ENCODE measurements around the gene CTNNBL1.

CTNNBL1 gene

DNA sequence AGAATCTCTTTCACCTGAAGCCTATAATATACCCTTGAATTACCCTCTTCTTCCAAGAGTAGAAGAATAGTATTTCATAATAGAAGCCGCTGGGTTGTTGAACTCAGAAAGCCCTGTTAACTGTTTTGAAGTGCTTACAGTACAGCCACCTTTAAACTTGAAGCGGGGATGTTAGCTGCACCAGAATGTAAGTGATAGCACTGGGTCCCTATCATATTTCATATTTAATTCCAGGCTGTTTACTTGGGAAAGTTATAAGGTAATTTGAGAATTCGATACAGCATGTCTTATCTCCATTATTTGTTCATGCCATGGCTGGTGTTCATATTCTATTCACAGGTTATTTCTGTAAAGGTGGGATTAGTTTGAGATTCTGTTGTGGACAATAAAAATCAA, 145.6 kb downstream of the CTNNBL1 start:
- H3K4me3 ChIP-seq, result no peak overlapping the region
- TF ChIP-seq POLR2AphosphoS5 (IDR thresholded peaks at IDR 0.05; ENCODE audit: borderline replicate concordance, low read depth, low read length) (no peak), EZH2 (IDR thresholded peaks at IDR 0.05) (no peak), FOXP2 (optimal IDR thresholded peaks at IDR 0.05; ENCODE audit: control extremely low read depth, extremely low read length, insufficient read depth) (no peak)
- peaks cover 10% of the 10 kb centered on the region; the same call in 1 of the 2 replicates for H3K36me3 ChIP-seq (ENCODE audit: insufficient read depth, low read length)
- DNase-seq (ENCODE audit: low read depth, low spot score), result no peak
- H3K27ac ChIP-seq, result no peak overlapping the region
- H3K9me3 ChIP-seq (ENCODE audit: low read depth, low read length), result no peaks in the 10 kb centered on the region
- H3K9ac ChIP-seq (ENCODE audit: insufficient read length), result no peak overlapping the region

DNA sequence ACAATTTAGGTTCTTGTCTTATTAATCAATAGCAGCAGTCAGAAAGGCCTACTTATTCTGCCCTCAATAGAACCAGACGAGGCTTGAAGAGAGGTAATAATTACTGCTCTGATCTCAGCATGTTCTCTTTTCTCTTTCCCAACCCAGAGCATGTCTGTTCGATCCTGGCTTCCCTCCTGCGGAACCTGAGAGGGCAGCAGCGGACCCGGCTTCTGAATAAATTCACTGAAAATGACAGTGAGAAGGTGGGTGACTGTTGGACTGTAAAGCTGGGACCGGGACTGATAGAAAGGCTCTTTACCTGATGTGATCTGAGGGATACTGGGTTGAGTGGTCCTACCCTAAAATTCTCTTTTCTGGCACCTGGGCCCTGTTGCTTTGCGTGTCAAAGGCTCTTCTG, 146.1 kb downstream of the CTNNBL1 start:
- no peak overlapping the region for H3K27ac ChIP-seq
- no peak overlapping the region for H3K4me3 ChIP-seq
- H3K9ac ChIP-seq (ENCODE audit: insufficient read length), result no peak overlapping the region
- no peaks in the 10 kb centered on the region for H3K9me3 ChIP-seq (ENCODE audit: low read depth, low read length)
- H3K36me3 ChIP-seq (ENCODE audit: insufficient read depth, low read length), result peaks cover 10% of the 10 kb centered on the region; the same call in 1 of the 2 replicates
- no peak for TF ChIP-seq FOXP2 (optimal IDR thresholded peaks at IDR 0.05; ENCODE audit: control extremely low read depth, extremely low read length, insufficient read depth)
- no peak for TF ChIP-seq EZH2 (IDR thresholded peaks at IDR 0.05)
- TF ChIP-seq POLR2AphosphoS5 (IDR thresholded peaks at IDR 0.05; ENCODE audit: borderline replicate concordance, low read depth, low read length), result no peak
- no peak for DNase-seq (ENCODE audit: low read depth, low spot score)

DNA sequence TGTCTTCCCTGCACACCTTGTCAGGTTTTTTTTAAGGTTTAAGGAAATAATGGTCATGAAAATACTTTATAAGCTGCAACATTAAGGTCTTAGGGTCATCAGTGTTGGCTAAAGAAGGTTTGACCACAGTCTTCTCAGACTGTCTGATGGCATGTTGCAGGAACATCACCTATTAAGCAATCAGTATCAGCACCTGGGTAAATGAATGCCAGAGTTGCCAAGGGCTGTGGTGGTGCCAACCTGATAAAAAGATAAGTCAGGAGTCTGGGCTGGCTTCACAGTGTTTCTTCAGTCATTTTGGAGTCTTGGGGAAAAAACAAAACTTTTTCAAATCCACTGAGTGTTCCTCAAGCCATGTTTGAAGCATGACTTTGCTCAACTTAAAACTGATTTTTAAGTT, 147.6 kb downstream of the CTNNBL1 start:
- Histone ChIP-seq H3K36me3 (ENCODE audit: insufficient read depth, low read length) (peaks cover 10% of the 10 kb centered on the region; the same call in 1 of the 2 replicates), H3K4me3 (no peak overlapping the region), H3K27ac (no peak overlapping the region; the same call in 1 of the 2 replicates), H3K9me3 (ENCODE audit: low read depth, low read length) (no peaks in the 10 kb centered on the region), H3K9ac (ENCODE audit: insufficient read length) (no peak overlapping the region)
- DNase-seq (ENCODE audit: low read depth, low spot score), result no peak
- TF ChIP-seq EZH2 (IDR thresholded peaks at IDR 0.05) (no peak), FOXP2 (optimal IDR thresholded peaks at IDR 0.05; ENCODE audit: control extremely low read depth, extremely low read length, insufficient read depth) (no peak), POLR2AphosphoS5 (IDR thresholded peaks at IDR 0.05; ENCODE audit: borderline replicate concordance, low read depth, low read length) (no peak)

DNA sequence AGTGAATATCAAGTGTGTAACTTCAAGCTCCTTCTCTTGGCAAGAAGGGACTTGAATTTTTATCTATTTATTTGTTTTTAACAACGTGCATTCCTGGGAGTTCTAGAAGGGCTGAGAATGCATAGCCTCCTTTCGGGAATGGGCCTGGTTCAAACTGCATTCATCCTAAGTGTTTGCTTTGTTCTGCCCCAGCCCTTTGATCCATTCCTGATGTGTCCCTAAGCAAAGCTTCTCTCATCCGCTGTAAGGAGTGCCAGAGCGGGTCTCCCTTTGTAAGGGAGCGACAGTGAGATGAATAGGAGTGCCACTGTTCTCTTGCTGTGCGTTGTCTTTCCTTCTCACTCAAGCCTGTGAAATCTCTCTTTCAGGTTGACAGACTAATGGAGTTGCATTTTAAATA, 148.1 kb downstream of the CTNNBL1 start:
- H3K36me3 ChIP-seq (ENCODE audit: insufficient read depth, low read length), result peaks cover 10% of the 10 kb centered on the region; the same call in 1 of the 2 replicates
- no peak overlapping the region for H3K4me3 ChIP-seq
- no peak for DNase-seq (ENCODE audit: low read depth, low spot score)
- TF ChIP-seq FOXP2 (optimal IDR thresholded peaks at IDR 0.05; ENCODE audit: control extremely low read depth, extremely low read length, insufficient read depth), result no peak
- no peak for TF ChIP-seq POLR2AphosphoS5 (IDR thresholded peaks at IDR 0.05; ENCODE audit: borderline replicate concordance, low read depth, low read length)
- TF ChIP-seq EZH2 (IDR thresholded peaks at IDR 0.05), result no peak
- H3K27ac ChIP-seq, result no peak overlapping the region; the same call in 1 of the 2 replicates
- H3K9ac ChIP-seq (ENCODE audit: insufficient read length), result no peak overlapping the region
- H3K9me3 ChIP-seq (ENCODE audit: low read depth, low read length), result no peaks in the 10 kb centered on the region

DNA sequence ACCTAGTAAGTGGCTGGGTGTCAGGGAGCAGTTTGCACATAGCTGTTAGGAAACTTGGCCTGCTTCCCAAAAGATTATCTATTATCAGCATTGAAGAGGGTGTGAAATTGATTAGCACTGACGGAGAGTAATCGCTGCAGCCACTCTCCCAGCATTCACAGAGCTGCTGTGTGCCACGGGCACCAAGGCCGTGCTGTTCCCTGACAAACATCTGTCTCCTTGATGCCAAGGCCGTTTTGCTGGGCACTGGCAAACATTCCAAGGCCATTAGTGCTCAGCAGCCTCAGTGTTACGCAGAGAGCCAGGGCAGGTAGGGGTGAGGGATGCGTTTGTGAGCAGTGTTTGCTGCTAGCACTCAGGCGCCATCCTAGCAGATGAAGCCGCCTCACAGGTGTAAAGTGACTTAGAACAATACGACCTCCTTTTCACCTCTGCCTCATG, 151.4 kb downstream of the CTNNBL1 start:
- H3K36me3 ChIP-seq (ENCODE audit: insufficient read depth, low read length), result peaks cover 10% of the 10 kb centered on the region; the same call in 1 of the 2 replicates
- no peak overlapping the region for H3K4me3 ChIP-seq
- no peak for TF ChIP-seq POLR2AphosphoS5 (IDR thresholded peaks at IDR 0.05; ENCODE audit: borderline replicate concordance, low read depth, low read length)
- no peak for TF ChIP-seq FOXP2 (optimal IDR thresholded peaks at IDR 0.05; ENCODE audit: control extremely low read depth, extremely low read length, insufficient read depth)
- TF ChIP-seq EZH2 (IDR thresholded peaks at IDR 0.05), result no peak
- no peaks in the 10 kb centered on the region for H3K9me3 ChIP-seq (ENCODE audit: low read depth, low read length)
- no peak overlapping the region for H3K9ac ChIP-seq (ENCODE audit: insufficient read length)
- DNase-seq (ENCODE audit: low read depth, low spot score), result no peak
- H3K27ac ChIP-seq, result no peak overlapping the region

DNA sequence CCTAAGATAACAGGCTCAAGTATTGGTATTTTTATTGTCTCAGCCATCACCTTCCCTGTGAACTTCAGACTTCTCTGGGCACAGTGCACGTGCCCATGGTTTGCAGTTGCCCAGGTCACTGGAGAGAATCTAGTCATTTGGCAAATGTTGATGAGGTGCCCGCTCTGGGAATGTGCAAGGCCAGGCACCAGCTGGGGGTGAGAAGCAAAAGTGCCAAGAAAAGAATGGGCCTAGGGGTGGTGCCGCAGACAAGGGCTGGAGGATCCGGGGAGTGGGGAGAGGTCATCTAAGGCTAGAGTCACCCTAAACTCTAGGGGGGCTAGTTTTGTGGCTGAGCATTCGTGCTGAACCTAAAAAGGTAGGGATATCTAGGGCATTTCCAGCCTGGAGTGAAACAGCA, 152.0 kb downstream of the CTNNBL1 start:
- TF ChIP-seq FOXP2 (optimal IDR thresholded peaks at IDR 0.05; ENCODE audit: control extremely low read depth, extremely low read length, insufficient read depth), result no peak
- TF ChIP-seq POLR2AphosphoS5 (IDR thresholded peaks at IDR 0.05; ENCODE audit: borderline replicate concordance, low read depth, low read length), result no peak
- no peak for TF ChIP-seq EZH2 (IDR thresholded peaks at IDR 0.05)
- H3K36me3 ChIP-seq (ENCODE audit: insufficient read depth, low read length), result peaks cover 10% of the 10 kb centered on the region; the same call in 1 of the 2 replicates
- H3K27ac ChIP-seq, result no peak overlapping the region
- H3K4me3 ChIP-seq, result no peak overlapping the region
- no peak overlapping the region for H3K9ac ChIP-seq (ENCODE audit: insufficient read length)
- DNase-seq (ENCODE audit: low read depth, low spot score), result no peak
- no peaks in the 10 kb centered on the region for H3K9me3 ChIP-seq (ENCODE audit: low read depth, low read length)

DNA sequence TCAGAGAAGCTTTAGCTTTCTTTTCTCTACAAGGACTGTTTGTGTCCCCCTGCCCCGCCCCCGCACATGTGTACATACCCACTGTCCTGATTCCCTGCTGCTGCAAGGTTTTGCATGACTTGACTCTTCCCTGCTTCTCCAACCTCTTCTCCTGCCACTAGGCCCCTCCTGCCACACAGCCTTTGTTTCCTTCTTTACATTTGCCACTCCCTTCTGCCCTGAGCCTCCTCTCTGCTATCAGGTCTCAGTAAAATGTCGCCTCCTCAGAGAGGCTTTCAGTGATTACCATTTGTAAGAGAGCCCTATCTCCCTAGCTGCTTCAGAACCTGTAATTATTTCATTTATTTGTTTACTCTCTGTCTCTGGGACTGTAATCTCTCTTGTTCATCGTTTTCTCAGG, 152.7 kb downstream of the CTNNBL1 start:
- H3K36me3 ChIP-seq (ENCODE audit: insufficient read depth, low read length), result peaks cover 10% of the 10 kb centered on the region; the same call in 1 of the 2 replicates
- no peak overlapping the region for H3K9ac ChIP-seq (ENCODE audit: insufficient read length)
- no peak overlapping the region for H3K27ac ChIP-seq
- TF ChIP-seq FOXP2 (optimal IDR thresholded peaks at IDR 0.05; ENCODE audit: control extremely low read depth, extremely low read length, insufficient read depth) (no peak), EZH2 (IDR thresholded peaks at IDR 0.05) (no peak), POLR2AphosphoS5 (IDR thresholded peaks at IDR 0.05; ENCODE audit: borderline replicate concordance, low read depth, low read length) (no peak)
- DNase-seq (ENCODE audit: low read depth, low spot score), result no peak
- H3K9me3 ChIP-seq (ENCODE audit: low read depth, low read length), result no peaks in the 10 kb centered on the region
- no peak overlapping the region for H3K4me3 ChIP-seq

DNA sequence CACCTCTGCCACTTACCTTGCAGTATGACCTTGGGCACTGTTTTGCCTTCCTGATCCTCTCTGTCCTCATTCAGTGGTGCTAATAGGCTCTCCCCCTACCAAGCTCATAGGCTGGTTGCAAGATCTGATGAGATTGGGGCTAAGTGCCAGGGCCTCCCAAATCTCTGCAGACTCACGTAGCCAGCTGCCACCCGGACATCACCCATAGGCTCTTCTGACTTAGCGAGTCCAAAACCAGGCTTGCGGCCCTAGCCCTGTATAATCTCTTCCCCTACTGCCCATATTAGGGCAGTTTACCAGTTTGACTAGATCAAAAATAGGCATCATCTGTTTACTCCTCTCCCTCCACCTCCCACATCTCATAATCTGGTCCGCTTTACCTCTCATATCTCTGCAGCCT, 154.9 kb downstream of the CTNNBL1 start:
- H3K27ac ChIP-seq, result no peak overlapping the region
- no peak overlapping the region for H3K9ac ChIP-seq (ENCODE audit: insufficient read length)
- no peaks in the 10 kb centered on the region for H3K9me3 ChIP-seq (ENCODE audit: low read depth, low read length)
- no peaks in the 10 kb centered on the region; the same call in 1 of the 2 replicates for H3K36me3 ChIP-seq (ENCODE audit: insufficient read depth, low read length)
- H3K4me3 ChIP-seq, result no peak overlapping the region
- no peak for DNase-seq (ENCODE audit: low read depth, low spot score)
- TF ChIP-seq POLR2AphosphoS5 (IDR thresholded peaks at IDR 0.05; ENCODE audit: borderline replicate concordance, low read depth, low read length) (no peak), FOXP2 (optimal IDR thresholded peaks at IDR 0.05; ENCODE audit: control extremely low read depth, extremely low read length, insufficient read depth) (no peak), EZH2 (IDR thresholded peaks at IDR 0.05) (no peak)

DNA sequence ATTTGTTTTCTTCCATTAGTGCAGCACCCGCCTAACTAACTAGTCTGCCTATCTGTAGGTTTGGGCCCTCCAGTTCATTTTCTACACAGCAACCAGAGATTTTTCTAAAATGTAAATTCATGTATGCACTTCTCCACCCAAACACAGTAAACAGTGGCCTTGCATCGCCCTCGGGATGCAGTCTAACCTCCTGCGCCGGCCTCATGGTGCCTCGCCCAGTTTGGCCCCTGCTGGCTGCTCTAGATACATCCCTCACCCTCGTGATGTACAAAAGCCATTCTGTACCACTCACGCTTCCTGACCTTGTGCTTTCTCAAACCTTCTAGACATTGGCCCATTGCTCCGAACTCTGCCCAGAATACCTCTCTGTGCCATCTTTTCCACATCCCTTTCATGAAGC, 155.3 kb downstream of the CTNNBL1 start:
- Histone ChIP-seq H3K9ac (ENCODE audit: insufficient read length) (no peak overlapping the region), H3K36me3 (ENCODE audit: insufficient read depth, low read length) (no peaks in the 10 kb centered on the region; the same call in 1 of the 2 replicates), H3K4me3 (no peak overlapping the region), H3K27ac (no peak overlapping the region), H3K9me3 (ENCODE audit: low read depth, low read length) (no peaks in the 10 kb centered on the region)
- no peak for DNase-seq (ENCODE audit: low read depth, low spot score)
- no peak for TF ChIP-seq POLR2AphosphoS5 (IDR thresholded peaks at IDR 0.05; ENCODE audit: borderline replicate concordance, low read depth, low read length)
- TF ChIP-seq EZH2 (IDR thresholded peaks at IDR 0.05), result no peak
- no peak for TF ChIP-seq FOXP2 (optimal IDR thresholded peaks at IDR 0.05; ENCODE audit: control extremely low read depth, extremely low read length, insufficient read depth)
